Hepatic stellate cell (primary cell): Measurements from ENCODE around the gene FANCC.
A peak's percentile ranks its signal among the peaks of the same experiment; 100 is the strongest.
"Not testable (repeated sequence)": the region's sequence is repeated elsewhere in the genome, so short reads cannot be mapped to it uniquely, and the experiment has no call there.

ENCODE experiments used
- DNase-seq: peaks from one replicate; pipeline ENCODE4 v3.0.0; 2011; ENCODE audit warnings: low spot score

Gene FANCC

GRCh38 chr9:95329061-95329460 is 11.6 kb upstream of the FANCC start:
- DNase-seq = not testable (repeated sequence)

- no peak for DNase-seq
Observed at GRCh38 chr9:95327239-95327865, 9.8 kb upstream of the FANCC start.

- no peak for DNase-seq
Observed at GRCh38 chr9:95325221-95325620, 7.7 kb upstream of the FANCC start.

GRCh38 chr9:95317893-95318211 is 343 bp upstream of the FANCC start:
- DNase-seq = no peak

- DNase-seq = peak; percentile 68
Observed at GRCh38 chr9:95316794-95317118, 753 bp downstream of the FANCC start.

- DNase-seq = no peak
Observed at GRCh38 chr9:95316274-95316673, 1.2 kb downstream of the FANCC start.

- DNase-seq = no peak
Observed at GRCh38 chr9:95315108-95315746, 2.3 kb downstream of the FANCC start.

GRCh38 chr9:95313010-95313498 is 4.5 kb downstream of the FANCC start:
- DNase-seq = peak; percentile 61

- no peak for DNase-seq
Observed at GRCh38 chr9:95311961-95312360, 5.5 kb downstream of the FANCC start.

GRCh38 chr9:95307538-95307937 is 10.0 kb downstream of the FANCC start:
- no peak for DNase-seq

- DNase-seq = no peak
Observed at GRCh38 chr9:95306819-95307218, 10.7 kb downstream of the FANCC start.

- peak; percentile 46 for DNase-seq
Observed at GRCh38 chr9:95305770-95306492, 11.6 kb downstream of the FANCC start.

- no peak for DNase-seq
Observed at GRCh38 chr9:95302479-95302878, 15.0 kb downstream of the FANCC start.

GRCh38 chr9:95297760-95298159 is 19.7 kb downstream of the FANCC start:
- DNase-seq = no peak

- no peak for DNase-seq
Observed at GRCh38 chr9:95297316-95297715, 20.2 kb downstream of the FANCC start.

GRCh38 chr9:95296761-95297160 is 20.7 kb downstream of the FANCC start:
- DNase-seq = no peak

- DNase-seq = not testable (repeated sequence)
Observed at GRCh38 chr9:95293296-95293695, 24.2 kb downstream of the FANCC start.

- no peak for DNase-seq
Observed at GRCh38 chr9:95292226-95292625, 25.3 kb downstream of the FANCC start.

- DNase-seq = peak; percentile 24
Observed at GRCh38 chr9:95286151-95286550, 31.4 kb downstream of the FANCC start.

GRCh38 chr9:95285307-95285706 is 32.2 kb downstream of the FANCC start:
- DNase-seq = no peak

GRCh38 chr9:95284162-95285080 is 33.1 kb downstream of the FANCC start:
- peak; percentile 17 for DNase-seq

GRCh38 chr9:95283673-95284072 is 33.8 kb downstream of the FANCC start:
- no peak for DNase-seq
